DND-41 (cell line): Measurements from ENCODE around the gene SLC25A45.

ENCODE experiments used
- CTCF ChIP-seq: IDR thresholded peaks from 2 replicates; pipeline ENCODE4 v1.5.1; 2012; ENCODE audit warnings: borderline replicate concordance, low read length, moderate library complexity, mild to moderate bottlenecking; ENCODE audit not compliant: poor library complexity, severe bottlenecking; ENCODE audit errors: extremely low read depth
- EZH2 ChIP-seq: IDR thresholded peaks from 3 replicates; pipeline ENCODE4 v1.6.1; 2012; ENCODE audit warnings: borderline replicate concordance, low read depth, mild to moderate bottlenecking, moderate library complexity, low read length, inconsistent platforms; ENCODE audit not compliant: severe bottlenecking

GRCh38 chr11:65424205-65425104 lies 42.0 kb upstream of the SLC25A45 start:
- TF ChIP-seq CTCF, result no peak
- no peak for TF ChIP-seq EZH2
